SW480 (cell line): ENCODE data around the gene NKIRAS2.

Source experiments
- DNase-seq: peaks from one replicate; pipeline ENCODE4 v3.0.0-alpha.2; 2016; ENCODE audit warnings: low spot score

The NKIRAS2 gene

DNA sequence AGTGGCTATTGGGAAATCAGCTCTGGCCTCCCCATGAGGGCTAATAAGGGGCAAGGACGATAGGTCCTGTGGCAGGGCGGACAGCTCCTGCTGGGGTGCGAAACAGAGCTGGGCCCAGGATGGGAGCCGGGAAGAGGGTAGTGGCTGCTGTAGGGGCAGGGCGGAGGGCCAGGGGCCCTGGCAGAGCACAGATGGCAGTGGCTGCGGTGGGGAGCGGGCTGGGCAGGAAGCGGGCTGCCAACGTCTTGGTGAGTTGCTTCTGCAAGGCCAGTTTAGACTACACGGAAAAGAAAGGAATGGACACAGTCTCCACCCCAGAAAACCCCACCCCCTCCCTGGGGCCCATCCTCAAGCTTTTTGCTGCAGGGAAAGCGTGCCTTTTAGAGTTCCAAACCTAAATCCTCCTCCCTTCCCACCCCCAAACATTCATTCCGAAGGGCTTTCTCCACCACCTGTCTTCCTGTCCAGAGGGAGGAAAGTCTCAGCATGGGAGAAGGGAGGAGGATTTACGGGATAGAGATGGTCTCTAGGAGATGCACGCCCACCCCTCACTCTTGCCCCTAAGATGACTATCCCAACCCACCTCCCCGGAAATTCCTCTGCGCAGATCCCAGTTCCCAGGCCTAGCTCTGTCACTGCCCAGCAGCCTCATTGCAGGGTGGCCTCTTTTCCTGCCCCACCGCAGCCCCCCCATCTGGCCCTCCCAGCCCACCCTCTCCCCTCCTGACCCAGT lies 7.1 kb downstream of the NKIRAS2 start:
- no peak for DNase-seq

DNA sequence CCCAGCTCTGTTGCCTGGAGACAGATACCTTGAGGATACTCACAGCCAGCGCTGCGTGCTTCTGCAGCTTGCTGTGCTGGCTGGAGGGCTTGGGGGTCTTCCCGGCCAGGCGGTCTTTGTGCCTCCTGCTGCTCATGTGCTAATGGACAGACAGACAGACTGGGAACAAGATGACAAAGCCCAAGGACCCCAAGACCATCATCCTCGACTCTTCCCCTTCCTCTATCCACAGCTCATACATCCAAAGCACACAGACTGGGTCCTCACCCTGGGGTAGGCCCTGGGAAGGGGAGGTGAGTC lies 7.7 kb downstream of the NKIRAS2 start:
- no peak for DNase-seq

DNA sequence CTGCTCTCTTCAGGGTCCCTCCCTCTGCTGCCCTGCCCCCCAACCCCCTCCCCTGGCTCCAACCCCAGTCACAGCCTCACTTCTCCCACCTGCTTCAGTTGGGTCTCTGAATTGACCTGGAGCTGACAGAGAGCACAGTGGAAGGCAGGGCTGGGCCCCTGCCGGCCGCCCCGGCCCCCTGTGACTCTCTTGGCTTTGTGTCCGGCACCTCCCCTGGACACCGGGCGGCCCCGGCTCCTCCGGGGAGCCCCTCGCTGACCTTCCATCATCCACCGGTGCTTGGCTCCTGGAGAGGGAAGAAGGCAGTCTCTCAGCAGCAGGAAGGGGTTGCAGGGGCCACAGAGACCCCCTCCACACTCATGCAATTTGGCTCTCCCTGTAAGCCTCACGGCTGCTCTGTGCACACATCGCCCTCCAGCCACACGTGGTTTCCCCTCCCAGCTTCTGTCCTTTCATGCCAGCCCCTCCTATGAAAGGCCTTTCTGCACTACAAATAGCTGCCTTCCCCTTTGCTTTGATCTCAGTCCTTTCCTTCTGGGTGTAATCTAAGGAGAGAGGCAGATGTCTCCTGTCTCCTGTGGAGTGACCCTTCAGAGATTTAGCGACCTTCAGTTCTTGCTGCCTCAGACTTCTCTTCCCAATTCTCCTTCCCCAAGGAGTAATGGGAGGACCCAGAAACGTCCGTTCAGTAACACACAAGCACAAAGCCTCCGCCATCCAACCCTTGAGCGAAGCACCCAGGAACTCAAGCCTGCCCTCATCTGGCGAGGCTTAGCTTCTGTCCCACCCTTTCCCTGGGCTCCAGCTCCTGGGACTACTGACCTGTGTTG lies 8.3 kb downstream of the NKIRAS2 start:
- DNase-seq = peak; percentile 35

DNA sequence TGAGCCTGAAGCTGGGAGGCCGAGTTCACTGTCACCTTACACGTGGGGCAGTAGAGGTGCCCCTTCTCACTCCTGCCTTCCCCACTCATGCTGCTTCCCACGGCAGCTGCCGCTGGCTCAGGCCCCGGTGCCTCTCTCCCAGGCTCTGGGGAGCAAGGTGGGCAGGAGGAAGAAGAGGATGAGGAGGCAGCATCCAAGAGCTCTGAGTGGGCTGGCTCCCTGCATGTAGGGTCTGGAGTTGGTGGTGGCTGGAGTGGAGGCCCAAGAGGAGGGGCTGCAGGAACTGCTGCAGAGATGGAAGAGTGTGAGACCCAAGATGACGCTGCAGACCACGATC lies 8.9 kb downstream of the NKIRAS2 start:
- no peak for DNase-seq

DNA sequence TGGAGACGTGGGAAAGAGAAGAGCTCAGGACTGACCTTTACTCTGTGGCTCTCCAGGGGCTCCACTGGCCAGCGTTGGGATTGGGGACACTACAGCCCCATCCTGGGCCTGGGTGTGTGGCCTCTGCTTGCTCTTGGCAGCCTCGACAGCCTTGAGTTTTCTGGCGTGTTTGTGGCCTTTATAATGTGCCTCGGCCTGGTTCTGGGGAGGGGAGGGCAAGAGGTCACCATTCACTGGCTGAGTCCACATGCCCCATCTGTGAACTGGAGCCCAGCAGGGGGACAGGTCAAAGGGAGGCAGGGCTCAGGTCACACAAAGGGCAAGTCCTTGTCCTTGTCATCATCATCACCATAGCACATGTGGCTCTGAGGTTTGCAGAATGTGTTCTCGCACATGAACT lies 11.7 kb downstream of the NKIRAS2 start:
- no peak for DNase-seq

GRCh38 chr17:42034059-42034458 lies 14.2 kb downstream of the NKIRAS2 start:
- DNase-seq = no peak

GRCh38 chr17:42038221-42038973 lies 18.5 kb downstream of the NKIRAS2 start:
- DNase-seq = no peak

GRCh38 chr17:42039794-42040763 lies 20.2 kb downstream of the NKIRAS2 start:
- DNase-seq = no peak

DNA sequence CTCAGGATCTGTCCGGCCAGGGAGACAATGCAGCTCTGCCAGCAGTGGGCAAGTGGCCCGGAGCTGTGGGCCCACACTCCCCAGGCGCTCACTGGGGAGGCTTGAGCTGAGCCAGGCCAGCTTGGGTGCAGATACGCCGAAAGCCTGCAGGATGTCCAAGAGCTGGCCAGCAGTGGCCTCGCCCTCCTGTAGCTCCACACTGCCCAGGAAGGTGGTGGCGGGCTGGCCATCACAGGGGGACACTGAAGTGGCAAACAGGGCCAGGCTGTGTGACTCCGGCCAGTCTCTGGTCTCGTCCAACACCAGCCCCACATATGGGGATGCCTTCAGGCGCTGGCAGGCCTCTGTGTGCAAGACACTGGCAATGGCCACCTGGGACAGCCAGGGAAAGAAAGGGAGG lies 20.9 kb downstream of the NKIRAS2 start:
- DNase-seq = no peak

- no peak for DNase-seq
These were observed 21.7 kb downstream of the NKIRAS2 start for GRCh38 chr17:42041619-42042018.

GRCh38 chr17:42042598-42043319 lies 22.9 kb downstream of the NKIRAS2 start:
- DNase-seq = no peak

- no peak for DNase-seq
These were observed 25.8 kb downstream of the NKIRAS2 start for GRCh38 chr17:42045719-42046118.

- no peak for DNase-seq
These were observed 27.5 kb downstream of the NKIRAS2 start for GRCh38 chr17:42047343-42047742.

DNA sequence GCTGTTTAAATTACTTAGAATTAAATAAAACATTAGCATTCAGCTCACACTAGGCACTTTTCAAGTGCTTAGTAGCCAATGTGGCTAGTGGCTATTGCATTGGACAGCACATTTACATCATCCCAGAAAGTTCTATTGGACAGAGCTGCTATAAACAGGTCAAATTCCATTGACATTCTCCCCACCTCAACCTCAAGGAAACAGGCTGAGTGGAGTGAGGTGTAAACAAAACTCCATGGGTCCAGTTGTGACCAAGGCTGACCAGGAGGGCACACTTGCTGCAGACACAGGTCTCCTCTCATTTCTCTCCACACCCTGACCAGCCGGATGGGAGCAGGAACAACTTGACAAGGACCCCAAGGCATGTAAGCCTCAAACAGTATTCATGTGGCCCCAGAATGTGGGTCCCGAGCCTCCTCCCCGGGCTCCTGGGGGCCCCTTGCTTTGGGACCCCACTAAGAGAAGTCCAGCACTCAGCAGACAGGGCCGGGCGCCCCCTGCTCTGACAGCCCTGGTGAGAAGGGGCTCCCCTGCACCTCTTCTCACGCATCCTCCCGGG lies 30.0 kb downstream of the NKIRAS2 start:
- DNase-seq = peak; percentile 36

DNA sequence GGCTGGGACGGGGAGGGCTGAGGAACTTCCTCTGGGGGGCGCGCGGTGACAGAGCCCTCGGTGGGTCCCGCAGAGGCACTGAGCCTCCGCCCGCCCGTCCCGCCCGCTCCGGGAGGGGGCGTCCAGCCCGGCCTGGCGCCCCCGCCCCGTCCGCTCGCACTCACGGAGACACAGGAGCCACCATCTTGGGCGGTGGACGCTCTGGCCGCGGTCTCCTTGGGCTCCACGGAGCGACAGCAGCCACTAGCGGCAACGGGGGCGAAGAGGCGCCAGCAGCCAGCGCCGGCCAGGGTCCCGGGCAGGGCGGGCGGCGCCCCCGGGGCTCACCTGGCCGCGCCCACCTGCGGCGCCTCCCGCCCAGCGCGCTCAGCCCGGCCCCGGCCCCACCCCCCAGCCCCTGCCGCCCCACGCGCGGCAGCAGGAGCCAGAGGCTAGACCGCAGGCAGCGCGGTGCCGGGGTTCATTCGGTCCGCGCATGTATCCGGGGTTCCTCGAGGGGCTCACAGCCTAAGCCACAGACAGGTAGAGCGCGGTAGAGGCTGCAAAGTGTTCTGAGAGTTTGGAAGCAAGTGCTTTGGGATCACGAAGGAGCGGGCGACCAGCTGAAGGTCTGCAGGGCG lies 30.6 kb downstream of the NKIRAS2 start, which contains the start of gene C17orf113:
TSS of gene C17orf113 (minus strand) at position 209 of the 620 bp plus-strand sequence. CDS start 7,225 bp downstream, outside the sequence.
- DNase-seq = peak; percentile 66

DNA sequence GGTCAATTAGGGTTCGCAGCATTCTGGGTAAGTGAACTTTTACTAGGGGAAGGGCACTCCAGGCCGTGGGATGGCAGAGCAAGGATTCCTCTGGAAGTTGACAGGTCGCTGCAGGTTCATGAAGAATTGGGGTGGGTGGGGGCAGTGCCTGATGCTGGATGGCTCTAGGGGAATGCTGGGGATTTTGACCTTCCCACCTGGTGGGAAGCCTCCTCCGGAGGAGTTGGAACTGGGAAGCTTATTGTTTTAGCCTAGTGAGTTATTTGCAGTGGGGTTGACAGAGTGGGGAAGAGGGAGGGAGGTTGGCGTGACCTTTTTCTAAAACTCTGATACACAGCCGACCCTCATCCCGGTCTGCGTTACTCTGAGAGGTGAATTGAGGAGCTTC lies 31.1 kb downstream of the NKIRAS2 start:
- DNase-seq = no peak

- DNase-seq = no peak
These were observed 31.8 kb downstream of the NKIRAS2 start for GRCh38 chr17:42051645-42052044.

DNA sequence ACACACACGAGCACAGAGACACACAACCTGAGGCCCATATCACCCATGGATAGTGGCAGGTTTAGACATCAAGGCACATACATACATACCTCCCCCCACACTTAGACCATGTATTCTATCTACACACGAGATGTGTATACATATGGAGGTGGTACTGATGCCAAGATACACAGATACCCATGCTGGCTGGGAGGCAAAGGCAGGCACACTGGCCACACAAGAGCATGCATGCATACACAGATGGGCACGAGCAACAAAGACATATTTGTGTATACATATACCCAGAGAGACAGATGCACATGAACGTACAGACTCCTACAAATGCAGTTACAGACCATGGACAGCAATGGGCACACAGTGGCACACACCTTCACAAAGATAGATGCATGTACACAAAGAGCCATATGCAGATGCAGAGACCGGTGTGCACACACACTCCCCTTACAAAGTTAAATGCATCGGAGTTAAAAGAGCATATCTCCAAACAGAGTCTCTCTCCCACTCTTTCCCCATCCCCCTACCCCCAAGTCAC lies 32.5 kb downstream of the NKIRAS2 start:
- DNase-seq = no peak

GRCh38 chr17:42053731-42054500 lies 34.0 kb downstream of the NKIRAS2 start:
- DNase-seq = no peak
